Panc1 (cell line): ENCODE results near the gene WDR7. TPM values are rescaled to one million over a fixed set of nuclear protein-coding genes. Genes with fewer than 3 reads are reported as not detected.

Experiments used
- ATAC-seq: fragments of 200-7000 bp; cut with Tn5 transposase; 2 replicates; pipeline ENCODE4 v1.9.1; 2020; ENCODE audit warnings: mild to moderate bottlenecking, moderate library complexity
- BruUV-seq: library from RNA; stranded (reverse); fragments of 400-500 nt; replicated peaks from 2 replicates; lab custom pipeline; 2021; lab: Mats Ljungman, UMichigan
- CTCF ChIA-PET: fragments of 300-600 bp; sonication (Branson Sonifier 250); formaldehyde crosslinking; loops from one replicate; lab custom pipeline; 2022; ENCODE audit warnings: antibody characterized with exemption; lab: Charles Lee
- POLR2A ChIA-PET: fragments of 300-600 bp; sonication (Branson Sonifier 250); formaldehyde crosslinking; loops from one replicate; lab custom pipeline; 2022; ENCODE audit warnings: antibody characterized with exemption; lab: Charles Lee
- DNase-seq: peaks from one replicate; pipeline ENCODE4 v3.0.0-alpha.2; 2010; ENCODE audit warnings: low read depth, low spot score
- H3K27ac ChIP-seq: 2 replicates; pipeline ENCODE4 v1.5.1; 2011; ENCODE audit warnings: mild to moderate bottlenecking, low read length, inconsistent platforms
- H3K27me3 ChIP-seq: fragments of 200-500 bp; sonication (Bioruptor generic); 2 replicates; pipeline ENCODE4 v1.6.0; 2014; ENCODE audit warnings: low read length, inconsistent platforms; ENCODE audit not compliant: control insufficient read depth, insufficient read depth
- H3K36me3 ChIP-seq: fragments of 200-500 bp; sonication (Bioruptor generic); 2 replicates; pipeline ENCODE4 v1.5.1; 2014; ENCODE audit warnings: inconsistent platforms, mild to moderate bottlenecking, low read length, moderate library complexity; ENCODE audit not compliant: control insufficient read depth, insufficient read depth
- H3K4me1 ChIP-seq: 2 replicates; pipeline ENCODE4 v1.5.1; 2011; ENCODE audit warnings: inconsistent platforms, mild to moderate bottlenecking, low read length, moderate library complexity; ENCODE audit not compliant: control insufficient read depth, insufficient read depth
- H3K4me3 ChIP-seq, 2 experiments: 2 replicates each; pipeline ENCODE4 v1.5.1; 2011 to 2012; ENCODE audit warnings: low read depth in 2 of 2, low read length in 2 of 2, mild to moderate bottlenecking in 2 of 2, inconsistent platforms in 1 of 2, moderate library complexity in 1 of 2
- H3K9me3 ChIP-seq: fragments of 200-500 bp; sonication (Bioruptor generic); 2 replicates; pipeline ENCODE4 v1.5.1; 2014; ENCODE audit warnings: low read depth, mild to moderate bottlenecking, inconsistent platforms, low read length, moderate library complexity; ENCODE audit not compliant: control insufficient read depth, insufficient read depth
- POLR2AphosphoS5 ChIP-seq: IDR thresholded peaks from 2 replicates; pipeline ENCODE4 v1.6.1; 2012; ENCODE audit warnings: mild to moderate bottlenecking, low read depth, low read length, moderate library complexity
- SIN3A ChIP-seq: IDR thresholded peaks from 2 replicates; pipeline ENCODE4 v1.6.1; 2012; ENCODE audit warnings: low read depth, mild to moderate bottlenecking, low read length, moderate library complexity, borderline replicate concordance; ENCODE audit not compliant: insufficient read depth
- TCF7L2 ChIP-seq: IDR thresholded peaks from 2 replicates; pipeline ENCODE4 v1.6.1; 2011; ENCODE audit warnings: mild to moderate bottlenecking, low read depth, low read length, inconsistent platforms
- in situ Hi-C: cut with HindIII; loops from 2 replicates; pipeline ENCODE4 v1.10.0; 2016; ENCODE audit warnings: low sequenced_read_pairs, low pct_unique_long_range_greater_than_20kb
- intact Hi-C: fragments of 100-400 bp; cut with micrococcal nuclease; formaldehyde crosslinking; loops from one replicate; pipeline ENCODE4 v1.10.0; 2022; ENCODE audit not compliant: unreplicated experiment
- total RNA-seq: library from RNA; stranded (reverse); gene quantifications from one replicate; pipeline ENCODE4 v1.2.1, GENCODE V29; 2021; ENCODE audit not compliant: unreplicated experiment
- TF ChIP-seq, protein P1 (sequence below): fragments of 450-650 bp; IDR thresholded peaks from 2 replicates; pipeline ENCODE4 v1.5.1; 2017; ENCODE audit warnings: mild to moderate bottlenecking
- TF ChIP-seq, protein P2 (sequence below), 2 experiments: IDR thresholded peaks; 2 replicates each; pipeline ENCODE4 v1.6.1; 2011 to 2012; ENCODE audit warnings: low read depth in 2 of 2, control low read depth in 1 of 2, low read length in 1 of 2, mild to moderate bottlenecking in 1 of 2, moderate library complexity in 1 of 2; ENCODE audit not compliant: insufficient read depth in 1 of 2

The WDR7 gene
- total RNA-seq, 1 experiment from 2014 or later: 12.3 TPM

DNA sequence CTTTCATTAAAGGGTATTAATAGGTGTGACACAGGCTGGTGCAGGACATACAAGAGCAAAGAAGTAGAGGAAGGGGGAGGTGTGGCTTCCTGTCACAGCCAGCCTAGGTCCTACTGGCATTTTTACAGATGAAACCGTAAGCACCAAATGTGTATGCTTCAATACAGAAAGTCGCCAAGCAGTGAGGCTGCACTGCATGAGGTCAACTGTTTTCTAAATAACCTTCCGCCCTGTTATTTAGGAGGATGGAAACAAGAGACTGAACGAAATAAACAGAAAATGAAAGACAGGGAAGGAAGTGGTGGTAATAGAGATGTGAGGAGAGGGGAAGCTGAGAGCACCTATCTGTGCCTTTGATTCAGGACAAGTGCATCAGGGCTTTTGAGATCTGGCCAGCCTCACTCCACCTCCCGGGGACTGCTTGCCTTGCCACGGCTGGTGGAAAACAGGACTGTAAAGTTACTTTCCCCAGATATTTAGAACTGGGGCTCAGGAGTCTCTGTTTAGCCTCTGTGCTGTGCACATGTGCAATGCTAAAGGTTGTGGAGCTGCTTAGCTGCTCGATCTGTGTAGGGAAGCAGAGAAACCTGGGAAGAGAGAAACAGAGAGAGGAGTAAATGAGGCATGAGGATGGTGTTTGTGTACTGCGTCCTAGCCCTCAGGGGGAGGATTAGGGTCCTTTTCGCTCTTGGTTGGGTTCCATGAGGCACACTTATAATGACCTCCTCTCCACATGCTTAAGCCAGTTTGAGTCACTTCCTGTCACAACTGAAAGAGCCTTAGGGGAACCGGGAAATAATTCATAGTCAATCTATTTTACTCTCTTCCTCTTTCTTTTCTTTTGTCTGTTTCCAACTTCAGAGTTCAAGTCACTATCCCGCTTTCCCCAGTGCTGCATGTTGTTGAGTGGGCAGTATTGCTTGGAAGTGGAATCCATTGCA, 433.4 kb downstream of the WDR7 start:
- Histone ChIP-seq H3K9me3 (no peaks in the 10 kb centered on the region), H3K36me3 (no peaks in the 10 kb centered on the region), H3K27ac (no peak overlapping the region), H3K27me3 (no peaks in the 10 kb centered on the region), H3K4me3 (no peak overlapping the region), H3K4me1 (no peaks in the 10 kb centered on the region)
- ChIA-PET CTCF (no interaction called here), POLR2A (no interaction called here)
- DNase-seq: no peak
- BruUV-seq: no TSS peak
- TF ChIP-seq SIN3A (no peak), POLR2AphosphoS5 (no peak), TCF7L2 (no peak)
- TF ChIP-seq, protein P1, sequence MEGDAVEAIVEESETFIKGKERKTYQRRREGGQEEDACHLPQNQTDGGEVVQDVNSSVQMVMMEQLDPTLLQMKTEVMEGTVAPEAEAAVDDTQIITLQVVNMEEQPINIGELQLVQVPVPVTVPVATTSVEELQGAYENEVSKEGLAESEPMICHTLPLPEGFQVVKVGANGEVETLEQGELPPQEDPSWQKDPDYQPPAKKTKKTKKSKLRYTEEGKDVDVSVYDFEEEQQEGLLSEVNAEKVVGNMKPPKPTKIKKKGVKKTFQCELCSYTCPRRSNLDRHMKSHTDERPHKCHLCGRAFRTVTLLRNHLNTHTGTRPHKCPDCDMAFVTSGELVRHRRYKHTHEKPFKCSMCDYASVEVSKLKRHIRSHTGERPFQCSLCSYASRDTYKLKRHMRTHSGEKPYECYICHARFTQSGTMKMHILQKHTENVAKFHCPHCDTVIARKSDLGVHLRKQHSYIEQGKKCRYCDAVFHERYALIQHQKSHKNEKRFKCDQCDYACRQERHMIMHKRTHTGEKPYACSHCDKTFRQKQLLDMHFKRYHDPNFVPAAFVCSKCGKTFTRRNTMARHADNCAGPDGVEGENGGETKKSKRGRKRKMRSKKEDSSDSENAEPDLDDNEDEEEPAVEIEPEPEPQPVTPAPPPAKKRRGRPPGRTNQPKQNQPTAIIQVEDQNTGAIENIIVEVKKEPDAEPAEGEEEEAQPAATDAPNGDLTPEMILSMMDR: no peak
- TF ChIP-seq, protein P2, sequence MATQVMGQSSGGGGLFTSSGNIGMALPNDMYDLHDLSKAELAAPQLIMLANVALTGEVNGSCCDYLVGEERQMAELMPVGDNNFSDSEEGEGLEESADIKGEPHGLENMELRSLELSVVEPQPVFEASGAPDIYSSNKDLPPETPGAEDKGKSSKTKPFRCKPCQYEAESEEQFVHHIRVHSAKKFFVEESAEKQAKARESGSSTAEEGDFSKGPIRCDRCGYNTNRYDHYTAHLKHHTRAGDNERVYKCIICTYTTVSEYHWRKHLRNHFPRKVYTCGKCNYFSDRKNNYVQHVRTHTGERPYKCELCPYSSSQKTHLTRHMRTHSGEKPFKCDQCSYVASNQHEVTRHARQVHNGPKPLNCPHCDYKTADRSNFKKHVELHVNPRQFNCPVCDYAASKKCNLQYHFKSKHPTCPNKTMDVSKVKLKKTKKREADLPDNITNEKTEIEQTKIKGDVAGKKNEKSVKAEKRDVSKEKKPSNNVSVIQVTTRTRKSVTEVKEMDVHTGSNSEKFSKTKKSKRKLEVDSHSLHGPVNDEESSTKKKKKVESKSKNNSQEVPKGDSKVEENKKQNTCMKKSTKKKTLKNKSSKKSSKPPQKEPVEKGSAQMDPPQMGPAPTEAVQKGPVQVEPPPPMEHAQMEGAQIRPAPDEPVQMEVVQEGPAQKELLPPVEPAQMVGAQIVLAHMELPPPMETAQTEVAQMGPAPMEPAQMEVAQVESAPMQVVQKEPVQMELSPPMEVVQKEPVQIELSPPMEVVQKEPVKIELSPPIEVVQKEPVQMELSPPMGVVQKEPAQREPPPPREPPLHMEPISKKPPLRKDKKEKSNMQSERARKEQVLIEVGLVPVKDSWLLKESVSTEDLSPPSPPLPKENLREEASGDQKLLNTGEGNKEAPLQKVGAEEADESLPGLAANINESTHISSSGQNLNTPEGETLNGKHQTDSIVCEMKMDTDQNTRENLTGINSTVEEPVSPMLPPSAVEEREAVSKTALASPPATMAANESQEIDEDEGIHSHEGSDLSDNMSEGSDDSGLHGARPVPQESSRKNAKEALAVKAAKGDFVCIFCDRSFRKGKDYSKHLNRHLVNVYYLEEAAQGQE (IDR thresholded peaks at IDR 0.05; ENCODE audit: insufficient read depth in 1 of 2, low read depth in 2 of 2, low read length in 1 of 2): no peak
- in situ Hi-C loops (no loop called here), intact Hi-C loops (no loop called here)
- no peak for ATAC-seq

DNA sequence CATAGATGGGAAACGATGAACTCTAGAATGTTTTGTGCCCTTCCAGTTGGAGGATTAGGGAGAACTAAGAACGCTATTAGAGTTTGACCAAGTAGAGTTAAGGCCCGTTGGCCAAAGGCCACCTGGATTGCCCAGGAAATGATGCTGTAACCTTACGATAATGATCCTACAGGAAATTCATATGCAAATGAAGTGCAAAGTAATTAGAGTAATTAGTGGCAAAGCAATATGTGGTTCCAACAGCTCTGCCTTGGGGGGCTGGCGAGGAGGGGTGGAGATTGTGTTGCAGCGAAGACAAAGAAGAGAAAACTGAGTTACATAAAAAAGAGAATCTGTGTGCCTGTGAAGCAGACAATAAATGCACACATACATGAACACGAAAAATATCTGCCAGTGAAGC, 434.2 kb downstream of the WDR7 start:
- TF ChIP-seq SIN3A (no peak), TCF7L2 (no peak), POLR2AphosphoS5 (no peak)
- TF ChIP-seq, protein P1: no peak
- TF ChIP-seq, protein P2 (IDR thresholded peaks at IDR 0.05; ENCODE audit: insufficient read depth in 1 of 2, low read depth in 2 of 2, low read length in 1 of 2): no peak
- ATAC-seq (no peak), DNase-seq (no peak)
- no TSS peak for BruUV-seq
- no peak overlapping the region for H3K4me3 ChIP-seq
- CTCF ChIA-PET: no interaction called here
- no peaks in the 10 kb centered on the region for H3K9me3 ChIP-seq
- in situ Hi-C loops (no loop called here), intact Hi-C loops (no loop called here)
- POLR2A ChIA-PET: no interaction called here
- H3K27ac ChIP-seq: no peak overlapping the region
- no peaks in the 10 kb centered on the region for H3K4me1 ChIP-seq
- no peaks in the 10 kb centered on the region for H3K36me3 ChIP-seq
- H3K27me3 ChIP-seq: no peaks in the 10 kb centered on the region
